ENCODE data around the gene SEC22A.

The SEC22A gene

DNA sequence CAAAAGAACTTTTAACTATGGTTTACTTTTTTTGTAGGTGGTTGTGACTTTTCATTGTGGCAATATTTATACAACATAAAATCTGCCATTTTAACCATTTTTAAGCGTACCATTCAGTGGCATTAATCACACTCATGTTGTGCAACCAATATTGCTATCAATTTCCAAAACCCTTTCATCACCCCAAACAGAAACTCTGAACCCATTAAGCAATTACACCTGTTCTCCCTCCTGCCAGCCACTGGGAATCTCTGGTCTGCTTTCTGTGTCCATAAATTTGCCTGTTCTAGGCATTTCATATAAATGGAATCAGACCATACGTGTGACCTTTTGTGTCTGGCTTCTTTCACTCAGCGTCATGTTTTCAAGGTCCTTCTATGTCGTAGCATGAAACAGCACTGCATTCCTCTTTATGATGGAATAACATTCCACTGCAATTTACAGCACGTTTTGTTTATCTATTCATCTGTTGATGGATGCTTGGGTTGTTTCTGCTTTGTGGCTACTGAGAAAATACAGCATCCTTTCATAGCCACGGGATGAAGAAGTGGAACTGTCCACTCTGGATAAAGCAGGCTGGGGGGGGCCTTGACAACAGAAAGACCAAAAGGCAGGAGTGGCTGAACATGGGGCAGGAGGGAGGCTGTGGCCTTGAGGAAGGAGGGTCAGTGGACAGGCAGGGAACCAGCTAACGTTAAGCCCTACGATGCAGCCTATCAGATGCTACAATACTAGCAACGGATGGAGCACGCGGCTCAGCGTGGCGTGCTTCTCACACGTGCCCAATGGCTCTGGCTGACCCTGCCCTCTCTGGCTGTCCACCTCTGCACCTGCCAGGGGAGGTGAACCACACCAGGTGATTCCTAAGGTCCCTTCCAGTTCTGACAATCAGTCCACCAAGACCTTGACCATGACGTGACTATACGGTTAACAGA is 110.9 kb downstream of the SEC22A start:
- H3K9ac ChIP-seq (ENCODE audit: low read depth, low read length, poor library complexity, severe bottlenecking): no peak overlapping the region
- H4K20me1 ChIP-seq (ENCODE audit: insufficient read depth, low read length, poor library complexity, severe bottlenecking): no peaks in the 10 kb centered on the region
- TF ChIP-seq CTCF (conservative IDR thresholded peaks at IDR 0.05; ENCODE audit: low read length): no peak
- TF ChIP-seq EZH2phosphoT487 (IDR thresholded peaks at IDR 0.05; ENCODE audit: borderline replicate concordance): no peak
- no peak overlapping the region for H3K4me2 ChIP-seq (ENCODE audit: low read depth, low read length, poor library complexity, severe bottlenecking)
- H3K9me3 ChIP-seq (ENCODE audit: insufficient read depth, low read depth, low read length): no peaks in the 10 kb centered on the region
- no peaks in the 10 kb centered on the region for H3K9me2 ChIP-seq (replicated peaks; ENCODE audit: low read depth, low read length)
- H3K27me3 ChIP-seq (ENCODE audit: insufficient read depth, low read length, poor library complexity, severe bottlenecking): no peaks in the 10 kb centered on the region
- no peaks in the 10 kb centered on the region for H3K4me1 ChIP-seq (ENCODE audit: insufficient read depth, low read length, poor library complexity, severe bottlenecking)
- H3F3A ChIP-seq (ENCODE audit: low read depth): no peaks in the 10 kb centered on the region
- no peaks in the 10 kb centered on the region for H3K36me3 ChIP-seq (ENCODE audit: insufficient read depth, low read length)
- H3K79me2 ChIP-seq (ENCODE audit: insufficient read depth, low read length): no peaks in the 10 kb centered on the region
- H2AFZ ChIP-seq (ENCODE audit: low read length): no peak overlapping the region
- no peak overlapping the region for H3K4me3 ChIP-seq (ENCODE audit: low read length, poor library complexity, severe bottlenecking)

- H3K9me2 ChIP-seq (replicated peaks; ENCODE audit: low read depth, low read length): no peaks in the 10 kb centered on the region
- no peak overlapping the region for H2AFZ ChIP-seq (ENCODE audit: low read length)
- H3F3A ChIP-seq (ENCODE audit: low read depth): no peaks in the 10 kb centered on the region
- no peaks in the 10 kb centered on the region for H3K79me2 ChIP-seq (ENCODE audit: insufficient read depth, low read length)
- no peak overlapping the region for H3K4me3 ChIP-seq (ENCODE audit: low read length, poor library complexity, severe bottlenecking)
- H3K4me1 ChIP-seq (ENCODE audit: insufficient read depth, low read length, poor library complexity, severe bottlenecking): no peaks in the 10 kb centered on the region
- no peak overlapping the region for H3K9ac ChIP-seq (ENCODE audit: low read depth, low read length, poor library complexity, severe bottlenecking)
- H3K27me3 ChIP-seq (ENCODE audit: insufficient read depth, low read length, poor library complexity, severe bottlenecking): no peaks in the 10 kb centered on the region
- no peak overlapping the region for H3K4me2 ChIP-seq (ENCODE audit: low read depth, low read length, poor library complexity, severe bottlenecking)
- TF ChIP-seq EZH2phosphoT487 (IDR thresholded peaks at IDR 0.05; ENCODE audit: borderline replicate concordance) (no peak), CTCF (conservative IDR thresholded peaks at IDR 0.05; ENCODE audit: low read length) (no peak)
- H3K36me3 ChIP-seq (ENCODE audit: insufficient read depth, low read length): no peaks in the 10 kb centered on the region
- H4K20me1 ChIP-seq (ENCODE audit: insufficient read depth, low read length, poor library complexity, severe bottlenecking): no peaks in the 10 kb centered on the region
- H3K9me3 ChIP-seq (ENCODE audit: insufficient read depth, low read depth, low read length): no peaks in the 10 kb centered on the region
Observed at GRCh38 chr3:123313889-123314288, 112.1 kb downstream of the SEC22A start.

DNA sequence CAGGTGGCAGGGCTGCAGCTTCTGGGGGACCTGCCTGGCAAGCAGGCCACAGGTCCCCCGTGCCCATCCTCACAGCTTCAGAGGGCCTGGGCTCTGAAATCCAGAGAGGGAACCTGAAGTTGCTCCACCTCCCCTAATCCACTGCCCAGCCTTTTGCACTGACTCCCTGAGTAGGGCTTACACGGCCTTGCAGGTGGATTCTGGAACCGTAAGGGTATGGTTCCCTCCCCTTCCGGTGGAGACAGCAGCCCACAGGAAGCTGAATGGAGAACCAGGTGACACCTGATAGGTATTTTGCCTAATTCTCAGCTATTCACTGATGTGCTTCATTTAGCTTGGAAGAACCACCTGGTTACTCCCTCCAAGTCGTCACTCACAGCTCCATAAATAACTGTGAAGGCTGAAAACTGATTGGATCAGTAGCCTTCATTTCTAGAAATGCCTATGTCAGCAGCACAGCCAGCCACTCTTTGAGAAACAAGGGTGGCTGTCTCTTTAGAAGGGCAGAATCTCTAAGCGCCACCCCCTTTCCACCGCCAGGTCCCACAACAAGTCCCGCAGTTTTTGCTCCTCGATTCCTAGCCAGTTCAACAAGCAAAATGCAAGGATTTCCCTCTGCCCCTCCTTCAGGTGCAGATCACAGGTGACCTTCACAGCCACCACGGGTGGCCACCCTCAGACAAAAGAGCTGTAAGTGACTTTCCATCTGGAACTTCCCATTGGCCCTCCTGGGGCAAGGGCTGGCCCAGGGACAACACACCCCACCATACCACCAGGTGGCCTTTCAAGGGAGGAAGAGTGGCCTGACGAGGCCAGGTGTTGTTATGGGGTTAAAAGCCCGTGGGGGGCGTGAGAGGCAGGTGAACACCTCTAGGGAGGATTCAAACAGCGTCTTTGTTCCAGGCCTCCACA is 112.9 kb downstream of the SEC22A start:
- H3K4me3 ChIP-seq (ENCODE audit: low read length, poor library complexity, severe bottlenecking): no peak overlapping the region
- H3K4me1 ChIP-seq (ENCODE audit: insufficient read depth, low read length, poor library complexity, severe bottlenecking): no peaks in the 10 kb centered on the region
- H3K4me2 ChIP-seq (ENCODE audit: low read depth, low read length, poor library complexity, severe bottlenecking): no peak overlapping the region
- no peaks in the 10 kb centered on the region for H3K79me2 ChIP-seq (ENCODE audit: insufficient read depth, low read length)
- H3K27me3 ChIP-seq (ENCODE audit: insufficient read depth, low read length, poor library complexity, severe bottlenecking): no peaks in the 10 kb centered on the region
- no peaks in the 10 kb centered on the region for H4K20me1 ChIP-seq (ENCODE audit: insufficient read depth, low read length, poor library complexity, severe bottlenecking)
- H3K9ac ChIP-seq (ENCODE audit: low read depth, low read length, poor library complexity, severe bottlenecking): no peak overlapping the region
- no peak for TF ChIP-seq EZH2phosphoT487 (IDR thresholded peaks at IDR 0.05; ENCODE audit: borderline replicate concordance)
- no peak for TF ChIP-seq CTCF (conservative IDR thresholded peaks at IDR 0.05; ENCODE audit: low read length)
- no peaks in the 10 kb centered on the region for H3K36me3 ChIP-seq (ENCODE audit: insufficient read depth, low read length)
- no peaks in the 10 kb centered on the region for H3F3A ChIP-seq (ENCODE audit: low read depth)
- no peak overlapping the region for H2AFZ ChIP-seq (ENCODE audit: low read length)
- H3K9me2 ChIP-seq (replicated peaks; ENCODE audit: low read depth, low read length): no peaks in the 10 kb centered on the region
- no peaks in the 10 kb centered on the region for H3K9me3 ChIP-seq (ENCODE audit: insufficient read depth, low read depth, low read length)
